Measurements from ENCODE around the gene BAG1.

Gene BAG1

DNA sequence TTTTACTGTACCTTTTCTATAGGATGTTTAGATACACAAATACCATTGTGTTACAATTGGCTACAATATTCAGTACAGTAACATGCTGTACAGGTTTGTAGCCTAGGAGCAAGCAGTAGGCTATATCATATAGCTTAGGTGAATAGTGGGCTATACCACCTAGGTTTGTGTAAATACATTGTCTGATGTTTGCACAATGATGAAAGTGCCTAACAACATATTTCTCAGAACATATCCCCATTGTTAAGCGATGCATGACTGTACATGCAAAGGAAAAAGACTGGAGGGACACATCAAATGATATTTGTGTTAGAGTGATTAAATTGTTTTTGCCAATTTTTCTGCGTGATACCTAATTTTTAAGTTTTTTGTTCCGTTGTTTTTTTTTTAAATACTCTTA, 5.6 kb upstream of the BAG1 start:
- no peaks in the 10 kb centered on the region for H4K20me1 ChIP-seq (ENCODE audit: insufficient read depth, low read length)
- no peak overlapping the region for H3K27ac ChIP-seq (ENCODE audit: low read depth, low read length, poor library complexity, severe bottlenecking)
- TF ChIP-seq EZH2 (IDR thresholded peaks at IDR 0.05; ENCODE audit: borderline replicate concordance, low read length) = no peak
- TF ChIP-seq, protein P1, sequence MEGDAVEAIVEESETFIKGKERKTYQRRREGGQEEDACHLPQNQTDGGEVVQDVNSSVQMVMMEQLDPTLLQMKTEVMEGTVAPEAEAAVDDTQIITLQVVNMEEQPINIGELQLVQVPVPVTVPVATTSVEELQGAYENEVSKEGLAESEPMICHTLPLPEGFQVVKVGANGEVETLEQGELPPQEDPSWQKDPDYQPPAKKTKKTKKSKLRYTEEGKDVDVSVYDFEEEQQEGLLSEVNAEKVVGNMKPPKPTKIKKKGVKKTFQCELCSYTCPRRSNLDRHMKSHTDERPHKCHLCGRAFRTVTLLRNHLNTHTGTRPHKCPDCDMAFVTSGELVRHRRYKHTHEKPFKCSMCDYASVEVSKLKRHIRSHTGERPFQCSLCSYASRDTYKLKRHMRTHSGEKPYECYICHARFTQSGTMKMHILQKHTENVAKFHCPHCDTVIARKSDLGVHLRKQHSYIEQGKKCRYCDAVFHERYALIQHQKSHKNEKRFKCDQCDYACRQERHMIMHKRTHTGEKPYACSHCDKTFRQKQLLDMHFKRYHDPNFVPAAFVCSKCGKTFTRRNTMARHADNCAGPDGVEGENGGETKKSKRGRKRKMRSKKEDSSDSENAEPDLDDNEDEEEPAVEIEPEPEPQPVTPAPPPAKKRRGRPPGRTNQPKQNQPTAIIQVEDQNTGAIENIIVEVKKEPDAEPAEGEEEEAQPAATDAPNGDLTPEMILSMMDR (IDR thresholded peaks at IDR 0.05; ENCODE audit: low read length) = no peak
- no peaks in the 10 kb centered on the region for H3F3A ChIP-seq (ENCODE audit: insufficient read depth, low read length)
- H3K36me3 ChIP-seq (ENCODE audit: insufficient read depth, low read length) = peaks cover 66% of the 10 kb centered on the region
- H3K27me3 ChIP-seq (ENCODE audit: insufficient read depth, low read length) = no peaks in the 10 kb centered on the region
- no peak overlapping the region for H3K4me2 ChIP-seq (ENCODE audit: low read length)
- H3K9me2 ChIP-seq (ENCODE audit: low read depth, low read length) = no peaks in the 10 kb centered on the region
- no peaks in the 10 kb centered on the region for H3K9me3 ChIP-seq (ENCODE audit: low read length)
- H3K4me1 ChIP-seq (ENCODE audit: insufficient read depth, low read length, severe bottlenecking) = peaks cover 8% of the 10 kb centered on the region
- no peak overlapping the region for H3K9ac ChIP-seq (ENCODE audit: low read length)
- no peak overlapping the region for H3K4me3 ChIP-seq (ENCODE audit: low read depth, low read length, poor library complexity, severe bottlenecking)
- no peak overlapping the region for H2AFZ ChIP-seq (ENCODE audit: low read length)
- H3K79me2 ChIP-seq (ENCODE audit: insufficient read depth, low read length) = no peaks in the 10 kb centered on the region

DNA sequence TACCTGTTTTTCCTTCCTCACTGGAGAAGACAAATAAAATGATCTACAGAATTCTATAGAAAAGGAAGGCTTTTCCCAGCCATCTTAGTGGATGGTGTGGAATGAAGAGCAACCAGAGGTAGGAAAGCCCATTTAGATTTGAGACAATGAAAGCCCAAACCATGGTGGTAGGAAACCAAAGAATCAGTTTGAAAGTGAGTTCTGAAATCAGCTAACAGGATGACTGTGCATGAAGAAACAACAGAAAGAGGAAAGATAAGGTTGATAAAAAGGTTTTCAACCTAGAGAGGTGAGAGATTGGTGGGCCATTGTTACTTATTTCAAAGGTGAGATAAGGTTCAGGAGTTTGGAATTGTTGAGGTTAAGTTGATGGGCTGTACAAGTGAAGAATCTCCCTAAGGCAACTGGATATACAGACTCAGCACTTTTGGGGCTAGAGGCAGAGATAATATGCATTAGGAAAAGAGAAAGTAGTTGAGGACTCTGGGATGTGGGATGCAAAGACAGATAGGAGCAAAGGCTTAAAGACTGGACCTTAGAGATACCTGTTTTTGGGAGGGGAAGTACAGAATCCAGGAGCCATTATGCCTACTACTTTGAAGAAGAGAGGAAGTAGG, 2.8 kb upstream of the BAG1 start:
- TF ChIP-seq, protein P1 (IDR thresholded peaks at IDR 0.05; ENCODE audit: low read length) = no peak
- TF ChIP-seq EZH2 (IDR thresholded peaks at IDR 0.05; ENCODE audit: borderline replicate concordance, low read length) = no peak
- Histone ChIP-seq H3K9me2 (ENCODE audit: low read depth, low read length) (no peaks in the 10 kb centered on the region), H3K4me1 (ENCODE audit: insufficient read depth, low read length, severe bottlenecking) (peaks cover 18% of the 10 kb centered on the region), H3K27me3 (ENCODE audit: insufficient read depth, low read length) (no peaks in the 10 kb centered on the region), H3F3A (ENCODE audit: insufficient read depth, low read length) (no peaks in the 10 kb centered on the region), H3K9me3 (ENCODE audit: low read length) (no peaks in the 10 kb centered on the region), H3K9ac (ENCODE audit: low read length) (no peak overlapping the region), H2AFZ (ENCODE audit: low read length) (no peak overlapping the region), H3K4me2 (ENCODE audit: low read length) (no peak overlapping the region), H3K4me3 (ENCODE audit: low read depth, low read length, poor library complexity, severe bottlenecking) (no peak overlapping the region), H3K27ac (ENCODE audit: low read depth, low read length, poor library complexity, severe bottlenecking) (no peak overlapping the region), H3K36me3 (ENCODE audit: insufficient read depth, low read length) (peaks cover 45% of the 10 kb centered on the region), H3K79me2 (ENCODE audit: insufficient read depth, low read length) (peaks cover 15% of the 10 kb centered on the region), H4K20me1 (ENCODE audit: insufficient read depth, low read length) (no peaks in the 10 kb centered on the region)

DNA sequence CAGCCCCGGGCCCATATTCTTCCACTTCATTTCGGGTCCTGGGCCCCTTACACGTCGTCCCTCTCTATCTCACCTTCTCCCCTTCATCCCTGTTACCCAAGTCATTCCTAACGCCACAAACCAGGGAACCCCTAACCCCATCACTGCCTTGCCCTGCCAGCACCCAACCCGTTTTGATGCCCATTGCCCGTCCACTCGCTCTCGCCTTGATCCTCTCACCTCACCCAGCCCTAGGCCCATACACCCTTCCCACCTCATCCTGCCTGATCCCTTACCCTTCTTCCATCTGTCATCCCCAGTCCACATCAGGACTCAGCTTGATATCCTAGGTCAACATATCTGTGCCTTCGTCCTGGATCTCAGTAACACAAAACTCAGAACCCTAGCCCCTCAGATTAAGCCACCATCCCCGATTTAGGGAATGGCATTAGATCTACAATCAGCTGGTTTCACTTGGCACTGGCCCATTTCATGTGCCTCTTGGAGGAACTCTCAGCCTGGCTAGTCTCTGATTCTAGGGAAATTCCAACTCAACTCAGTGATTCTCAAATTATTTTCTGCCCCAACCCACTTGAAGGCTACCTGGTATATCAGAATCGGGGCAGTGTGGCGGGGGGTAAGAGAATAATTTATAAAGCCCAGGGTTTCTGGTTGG, 830 bp upstream of the BAG1 start:
- no peak overlapping the region for H2AFZ ChIP-seq (ENCODE audit: low read length)
- H3K36me3 ChIP-seq (ENCODE audit: insufficient read depth, low read length) = peaks cover 46% of the 10 kb centered on the region
- H3K4me1 ChIP-seq (ENCODE audit: insufficient read depth, low read length, severe bottlenecking) = peaks cover 18% of the 10 kb centered on the region
- no peaks in the 10 kb centered on the region for H3F3A ChIP-seq (ENCODE audit: insufficient read depth, low read length)
- TF ChIP-seq, protein P1 (IDR thresholded peaks at IDR 0.05; ENCODE audit: low read length) = no peak
- no peak for TF ChIP-seq EZH2 (IDR thresholded peaks at IDR 0.05; ENCODE audit: borderline replicate concordance, low read length)
- no peaks in the 10 kb centered on the region for H4K20me1 ChIP-seq (ENCODE audit: insufficient read depth, low read length)
- H3K9ac ChIP-seq (ENCODE audit: low read length) = peak overlapping the region; percentile 81
- H3K4me3 ChIP-seq (ENCODE audit: low read depth, low read length, poor library complexity, severe bottlenecking) = peak overlapping the region; percentile 91
- H3K9me3 ChIP-seq (ENCODE audit: low read length) = no peaks in the 10 kb centered on the region
- no peak overlapping the region for H3K27ac ChIP-seq (ENCODE audit: low read depth, low read length, poor library complexity, severe bottlenecking)
- H3K9me2 ChIP-seq (ENCODE audit: low read depth, low read length) = no peaks in the 10 kb centered on the region
- no peaks in the 10 kb centered on the region for H3K27me3 ChIP-seq (ENCODE audit: insufficient read depth, low read length)
- peak overlapping the region; percentile 96 for H3K4me2 ChIP-seq (ENCODE audit: low read length)
- H3K79me2 ChIP-seq (ENCODE audit: insufficient read depth, low read length) = peaks cover 15% of the 10 kb centered on the region

All from OCI-LY1 (cell line).